Measurements from ENCODE around the gene IPO8.

The IPO8 gene

DNA sequence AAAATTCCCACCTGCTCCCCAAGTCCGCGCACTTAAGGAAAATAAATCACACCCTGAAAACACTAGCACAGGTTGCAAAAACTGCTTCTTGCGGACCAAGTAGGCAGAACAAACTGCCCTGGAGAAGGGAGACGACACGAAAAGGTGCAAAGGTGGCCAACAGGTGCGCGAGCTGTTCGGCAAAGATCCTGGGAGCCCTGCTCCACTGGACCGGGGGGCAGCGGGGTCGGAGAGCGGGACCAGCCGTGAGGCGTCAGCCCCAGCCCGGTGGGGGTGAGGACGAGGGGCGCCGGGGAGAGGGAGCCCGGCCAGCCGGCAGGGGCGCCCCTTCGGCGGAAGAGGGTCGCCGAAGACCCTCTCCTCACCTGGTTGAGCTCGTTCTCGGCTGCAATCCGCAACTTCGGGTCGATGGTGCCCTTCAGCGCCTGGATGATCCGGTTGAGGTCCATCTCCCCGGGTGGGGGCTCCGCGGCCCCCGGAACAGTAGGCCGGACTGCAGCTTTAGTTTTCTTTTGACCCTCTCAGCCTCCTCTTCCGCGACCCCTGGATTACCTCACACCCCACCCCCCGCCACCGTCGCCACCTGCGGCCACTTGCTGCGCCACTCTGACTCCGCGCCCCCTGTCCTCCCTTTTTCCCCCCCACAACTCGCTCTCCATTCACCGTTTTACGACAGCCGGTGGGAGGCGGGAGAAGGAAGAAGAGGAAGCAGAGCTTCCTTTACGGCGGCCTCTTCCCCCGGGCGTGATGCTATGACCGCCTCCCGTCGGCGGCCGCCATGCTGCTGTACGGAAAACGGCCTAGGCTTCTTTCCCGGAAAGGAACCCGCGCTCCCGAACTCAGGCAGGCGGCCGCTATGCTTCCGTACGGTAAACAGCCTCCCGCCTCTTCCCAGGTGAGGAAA, at the start of gene IPO8:
Gene IPO8, minus strand, starts transcription at position 671 of the 904 bp plus-strand sequence. Its CDS starts 222 bp downstream, at position 449.
- DNase-seq (ENCODE audit: low read depth) = no peak

DNA sequence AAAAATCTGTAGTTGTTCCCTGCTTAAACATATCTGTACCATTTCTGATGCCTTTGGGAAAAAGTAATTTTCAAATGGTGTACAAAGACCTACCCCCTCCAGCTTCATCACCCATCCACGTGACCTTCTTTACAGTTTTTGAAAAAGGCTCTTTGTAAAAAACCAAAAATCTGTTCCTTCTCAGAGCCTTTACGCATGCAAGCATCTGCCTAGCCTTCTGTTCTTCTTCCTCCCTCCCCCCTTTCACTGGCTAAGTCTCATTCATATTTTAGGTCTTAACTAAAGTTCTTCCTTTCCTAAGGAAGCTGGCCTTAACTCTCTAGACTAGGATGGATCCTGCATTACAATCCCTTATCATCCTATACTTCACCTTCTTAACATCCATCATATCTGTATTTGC, 48.7 kb upstream of the IPO8 start:
- DNase-seq (ENCODE audit: low read depth) = no peak

DNA sequence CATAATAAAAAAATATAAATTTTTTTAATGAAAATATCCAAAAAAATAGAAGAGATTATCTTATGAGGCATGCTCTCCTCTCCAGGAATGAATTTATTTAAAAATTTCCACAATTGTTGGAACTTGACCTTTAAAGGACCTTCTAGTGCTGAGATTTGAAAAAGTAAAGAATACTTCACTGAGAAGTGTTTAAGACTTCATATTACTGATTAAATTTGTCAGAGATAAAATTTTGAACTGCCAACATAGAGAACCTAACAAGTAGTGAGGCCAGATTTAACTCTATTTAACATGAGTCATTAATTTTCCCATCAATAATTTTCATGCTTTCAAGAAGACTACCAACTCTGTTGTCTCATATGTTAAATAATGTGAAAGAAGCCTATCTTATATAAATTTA, 44.6 kb upstream of the IPO8 start:
- no peak for DNase-seq (ENCODE audit: low read depth)

DNA sequence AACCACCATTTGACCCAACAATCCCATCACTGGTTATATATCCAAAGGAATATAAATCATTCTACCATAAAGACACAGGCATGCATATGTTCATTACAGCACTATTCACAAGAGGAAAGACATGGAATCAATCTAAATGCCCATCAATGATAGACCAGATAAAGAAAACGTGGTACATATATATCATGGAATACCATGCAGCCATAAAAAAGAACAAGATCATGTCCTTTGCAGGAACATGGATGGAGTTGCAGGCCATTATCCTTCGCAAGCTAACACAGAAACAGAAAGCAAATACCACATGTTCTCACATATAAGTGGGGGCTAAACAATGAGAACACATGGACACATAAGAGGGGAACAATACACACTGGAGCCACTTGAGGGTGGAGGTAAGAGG, 43.4 kb upstream of the IPO8 start:
- DNase-seq (ENCODE audit: low read depth) = no peak

DNA sequence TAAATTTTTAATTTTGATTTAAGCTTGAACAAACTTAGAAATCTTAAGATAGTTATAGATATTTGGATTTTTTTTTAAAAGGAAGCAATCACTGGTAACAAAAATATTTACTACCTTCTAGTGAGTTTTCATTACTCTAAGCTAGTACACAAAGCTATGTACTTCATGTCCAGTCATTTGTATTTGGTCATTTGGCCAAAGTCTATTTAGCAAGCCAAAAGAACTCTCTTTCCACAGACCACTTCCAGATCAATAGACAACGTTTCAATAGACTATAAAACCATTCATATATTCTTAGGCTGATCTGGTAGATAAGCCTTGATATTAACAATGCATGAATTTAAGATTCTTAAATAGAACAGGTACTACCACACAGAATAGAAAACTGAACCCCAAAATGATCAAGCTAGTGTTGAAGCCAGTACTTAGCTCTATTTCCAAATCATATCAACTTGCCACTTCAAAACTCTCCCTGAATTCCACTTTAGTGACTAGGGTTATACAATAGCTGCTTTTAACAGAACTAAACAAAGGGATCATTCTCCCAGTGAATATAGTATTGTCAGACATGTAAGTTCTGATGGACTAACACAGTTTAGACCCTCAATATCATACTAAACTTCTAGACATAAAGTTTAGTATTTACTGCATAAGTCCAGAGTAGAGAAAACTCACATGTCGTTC, 37.4 kb upstream of the IPO8 start:
- no peak for DNase-seq (ENCODE audit: low read depth)

DNA sequence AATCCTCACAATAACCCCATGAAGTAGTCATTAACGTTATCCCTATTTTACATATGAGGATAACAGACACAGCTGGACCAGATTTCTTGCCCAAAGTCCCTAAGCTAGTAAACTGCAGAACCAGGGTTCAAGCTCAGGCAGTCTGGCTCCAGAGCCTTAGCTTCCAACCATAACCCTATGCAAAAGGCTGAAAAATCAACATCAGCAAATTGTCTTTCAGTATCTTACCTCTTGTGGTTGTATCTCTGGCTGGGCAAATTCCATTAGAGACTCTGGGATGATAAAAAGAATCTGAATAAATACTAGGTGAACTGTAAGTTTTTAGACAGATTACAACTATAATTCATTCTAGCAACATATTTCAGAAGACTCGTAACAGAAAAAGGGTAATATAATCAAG, 34.3 kb upstream of the IPO8 start:
- no peak for DNase-seq (ENCODE audit: low read depth)

DNA sequence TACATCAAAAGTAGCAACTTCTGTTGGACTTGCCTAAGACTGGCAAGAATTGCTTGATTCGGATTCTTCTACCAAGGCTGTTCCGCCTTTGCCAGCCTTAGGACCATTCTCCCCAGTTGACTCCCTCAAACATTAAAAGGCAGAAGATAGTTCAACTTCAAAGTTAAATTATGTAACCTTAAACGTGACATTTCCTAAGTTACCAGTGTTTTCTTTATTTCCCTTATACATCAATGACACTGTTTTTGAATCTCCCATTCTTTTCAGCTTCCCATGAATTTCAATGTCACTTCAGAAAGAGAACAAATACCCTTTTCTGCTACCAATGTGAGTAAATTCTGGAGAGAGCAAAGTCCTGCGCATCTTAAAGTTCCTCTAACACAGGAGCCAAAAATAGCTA, 33.9 kb upstream of the IPO8 start:
- no peak for DNase-seq (ENCODE audit: low read depth)

DNA sequence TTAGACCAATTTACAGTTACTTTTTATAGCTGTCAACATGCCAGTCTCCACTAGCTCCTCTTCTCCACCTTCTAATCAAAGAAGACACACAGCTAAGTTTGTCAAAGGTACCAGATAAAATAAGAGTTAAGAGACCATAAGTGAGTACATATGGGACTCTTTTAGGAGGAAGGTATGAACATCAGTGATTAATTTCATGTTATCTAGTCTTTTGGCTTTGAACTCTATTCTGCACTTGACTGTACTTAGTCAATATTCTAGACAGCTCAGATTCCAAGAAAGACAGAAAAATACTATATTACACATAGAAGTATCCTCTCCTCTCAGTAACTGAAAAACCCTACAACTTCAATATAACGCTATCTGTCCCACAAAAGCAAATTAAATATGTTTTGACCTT, 31.0 kb upstream of the IPO8 start:
- no peak for DNase-seq (ENCODE audit: low read depth)

DNA sequence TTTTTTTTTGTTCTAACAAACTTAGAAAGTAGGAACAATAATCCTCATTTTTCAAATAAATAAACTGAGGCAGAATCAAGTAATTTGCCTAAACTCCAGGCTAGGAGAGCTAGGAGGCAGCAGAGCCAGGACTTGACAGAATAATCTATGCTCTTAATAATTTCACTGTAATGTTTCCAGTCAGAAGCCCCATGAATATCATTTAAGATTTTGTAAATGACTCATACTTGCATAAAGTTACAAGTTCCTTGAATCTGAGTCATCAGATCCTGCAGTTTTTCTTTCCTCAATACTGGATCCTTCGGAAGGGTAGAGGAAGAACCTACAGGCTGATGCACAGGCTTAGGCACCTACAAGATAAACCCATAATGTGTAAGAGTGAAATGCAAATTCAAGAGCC, 30.1 kb upstream of the IPO8 start:
- DNase-seq (ENCODE audit: low read depth) = peak; percentile 60

DNA sequence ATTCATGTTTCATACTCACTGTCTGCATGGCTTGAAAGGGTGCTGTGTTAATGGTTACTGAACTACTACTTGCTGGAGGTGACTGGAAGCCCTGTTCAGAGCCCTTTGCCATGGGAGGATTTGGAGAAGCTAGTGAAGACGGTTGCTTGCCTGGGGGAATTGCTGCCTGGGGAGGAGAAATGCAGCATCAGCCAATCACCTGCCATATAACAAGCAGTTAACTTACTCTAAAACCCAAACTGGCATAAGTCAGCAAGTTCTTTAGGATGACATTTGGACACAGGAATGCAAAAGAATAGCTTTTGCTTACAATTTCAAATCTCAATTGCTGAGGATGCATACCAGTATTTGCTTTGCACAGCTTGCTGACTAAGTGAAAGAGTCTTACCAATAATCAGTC, 23.4 kb upstream of the IPO8 start:
- peak; percentile 70 for DNase-seq (ENCODE audit: low read depth)

DNA sequence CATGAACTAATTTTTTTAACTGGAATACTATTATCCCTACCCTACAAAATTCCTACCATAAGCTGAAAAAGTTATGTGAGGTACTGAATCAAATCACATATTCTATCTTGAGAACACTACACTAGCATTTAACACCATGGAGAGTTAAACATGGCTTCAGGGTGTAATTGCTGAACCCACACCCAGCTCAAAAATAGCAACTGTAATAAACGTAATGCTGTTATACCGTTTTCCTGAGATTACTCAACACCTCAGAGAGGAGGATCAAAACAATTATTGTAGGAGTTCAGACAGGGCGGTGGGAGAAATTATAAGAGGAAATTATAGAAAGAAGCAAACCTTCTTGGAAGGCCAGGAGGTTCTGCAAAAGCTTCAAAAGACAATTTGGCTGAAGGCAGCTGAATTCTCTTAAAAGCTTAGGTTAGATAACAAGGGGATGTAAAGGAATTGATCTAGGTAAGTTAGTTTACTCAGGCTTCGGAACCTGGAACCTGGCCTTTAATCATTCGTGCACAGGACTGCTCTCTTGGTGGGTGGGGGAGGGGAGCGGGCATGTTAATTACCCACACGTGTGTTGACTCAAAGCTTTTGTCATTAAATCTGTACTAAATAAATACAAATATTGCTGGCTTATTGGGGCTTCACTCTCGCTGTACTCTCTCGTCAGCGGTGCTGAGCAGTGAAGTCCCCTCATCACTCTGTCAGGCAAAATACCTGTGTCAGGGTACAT, 12.1 kb upstream of the IPO8 start:
- no peak for DNase-seq (ENCODE audit: low read depth)

DNA sequence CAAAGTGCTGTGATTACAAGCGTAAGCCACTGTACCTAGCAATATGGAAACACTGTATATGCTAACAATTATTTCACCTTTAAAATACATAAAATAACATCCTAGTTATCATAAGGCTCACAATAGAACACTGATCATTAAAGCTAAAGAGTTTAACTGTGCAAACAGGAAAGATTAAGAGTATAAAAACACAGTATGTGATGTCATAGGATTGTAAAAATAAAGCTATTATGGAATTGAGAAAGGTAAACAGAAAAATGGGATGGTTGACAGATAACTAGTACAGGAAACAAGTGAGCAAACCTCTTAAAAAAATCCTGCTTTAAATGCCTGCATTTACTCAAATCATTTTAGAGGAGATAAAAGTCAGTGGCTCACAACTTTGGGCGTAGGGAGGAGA, 10.8 kb upstream of the IPO8 start:
- DNase-seq (ENCODE audit: low read depth) = no peak

DNA sequence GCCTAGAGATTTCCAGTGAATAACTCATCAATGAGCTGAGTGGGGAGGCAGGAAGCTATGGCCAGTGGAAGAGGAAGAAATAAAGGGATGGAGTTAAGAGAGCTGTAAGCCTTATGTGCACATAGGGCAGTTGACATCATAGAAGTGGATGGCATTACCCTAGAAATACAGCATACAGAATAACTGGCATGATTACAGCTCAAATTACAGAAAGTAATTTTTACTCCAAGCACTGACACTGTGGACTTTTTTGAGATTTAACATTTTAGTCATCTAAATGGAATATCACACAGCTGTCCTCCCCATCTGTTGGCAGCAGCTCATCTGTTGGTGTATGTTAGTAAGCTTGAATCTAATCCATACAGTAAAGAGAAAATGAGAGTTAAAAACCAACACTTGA, 5.4 kb upstream of the IPO8 start:
- no peak for DNase-seq (ENCODE audit: low read depth)

DNA sequence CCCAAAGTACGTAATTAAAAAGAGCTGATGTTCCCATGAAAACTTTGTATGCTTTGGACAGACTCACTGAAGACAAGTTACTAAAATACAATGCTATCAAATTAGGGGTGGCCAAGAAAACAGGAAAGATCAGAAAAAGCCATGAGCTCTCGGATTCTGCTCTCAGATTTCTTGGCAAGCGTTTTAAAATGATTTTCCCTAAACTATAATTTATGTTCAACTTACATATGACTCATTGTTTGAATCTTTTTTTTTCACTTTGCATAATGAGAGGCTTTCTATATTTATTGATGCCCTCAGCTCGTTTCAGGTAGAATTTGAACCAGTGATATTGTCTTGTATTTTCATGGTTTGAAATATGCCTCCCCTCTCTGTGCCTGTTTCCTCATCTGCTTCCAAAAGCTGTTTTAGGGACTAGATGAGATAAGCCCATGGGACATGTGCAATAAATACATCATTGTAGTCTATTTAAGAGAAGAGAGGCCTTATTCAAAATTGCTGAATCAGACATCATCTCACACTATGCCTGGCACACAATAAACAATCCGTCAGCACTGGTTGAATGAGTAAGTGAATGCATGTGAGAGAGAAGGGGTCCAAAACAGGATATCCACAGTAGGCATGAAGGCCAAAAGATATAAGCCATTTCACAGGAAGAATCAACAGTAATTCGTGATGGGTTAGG, 4.7 kb upstream of the IPO8 start:
- no peak for DNase-seq (ENCODE audit: low read depth)

DNA sequence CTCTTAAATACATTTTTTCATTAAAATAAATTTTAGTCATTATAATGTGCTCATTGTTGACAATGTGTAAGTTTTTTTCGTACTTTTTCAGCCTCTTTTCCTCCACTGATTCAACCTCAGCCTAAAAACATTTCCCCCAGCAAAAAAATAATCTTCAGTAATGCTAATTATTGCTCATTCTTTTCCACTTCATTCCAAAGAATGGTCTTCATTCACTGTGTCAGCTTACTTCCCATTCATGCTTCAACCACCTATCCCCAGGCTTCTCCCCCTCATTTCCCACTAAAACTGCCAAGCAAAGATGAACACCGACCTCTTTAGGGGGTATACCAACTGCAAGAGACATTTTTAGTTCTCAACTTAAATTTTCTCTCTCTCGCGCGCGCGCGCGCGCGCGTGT, 2.7 kb upstream of the IPO8 start:
- DNase-seq (ENCODE audit: low read depth) = no peak

DNA sequence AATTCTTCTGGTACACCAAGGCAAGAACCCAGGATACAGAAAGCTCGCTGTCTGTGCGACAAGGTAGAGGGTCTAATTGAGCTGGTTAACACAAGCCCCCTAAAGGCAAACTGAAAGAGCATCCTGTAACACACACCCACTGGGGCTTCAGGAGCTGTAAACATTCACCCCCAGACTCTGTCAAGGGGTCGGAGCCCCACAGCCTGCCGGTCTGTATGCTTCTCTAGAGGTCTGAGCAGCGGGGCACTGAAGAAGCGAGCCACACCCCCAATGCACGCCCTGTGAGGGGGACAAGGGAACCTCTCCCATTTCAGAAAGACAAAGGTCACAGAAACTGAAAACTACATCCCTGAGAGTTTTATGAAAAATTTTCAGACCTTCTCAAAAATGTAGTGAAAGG, 1.3 kb upstream of the IPO8 start:
- no peak for DNase-seq (ENCODE audit: low read depth)

DNA sequence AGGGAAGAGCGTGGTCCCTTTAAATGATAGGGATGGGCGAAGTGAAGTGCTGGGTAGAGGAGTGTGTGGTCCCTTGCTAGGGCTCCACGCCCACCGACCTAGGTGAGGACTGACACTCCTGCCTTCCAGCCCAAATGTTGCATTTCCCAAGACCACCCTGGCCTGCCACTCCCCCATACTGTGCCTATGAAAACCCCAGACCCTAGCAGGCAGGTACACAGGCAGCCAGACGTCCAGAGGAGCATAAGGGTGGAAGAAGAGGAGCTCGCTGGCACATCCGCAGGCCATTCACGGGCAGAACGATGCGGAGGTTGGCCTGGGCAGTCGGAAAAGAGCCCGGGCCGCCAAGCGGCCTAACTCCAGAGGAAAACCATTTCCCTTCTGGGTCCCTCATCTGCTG, 817 bp upstream of the IPO8 start:
- DNase-seq (ENCODE audit: low read depth) = no peak

DNA sequence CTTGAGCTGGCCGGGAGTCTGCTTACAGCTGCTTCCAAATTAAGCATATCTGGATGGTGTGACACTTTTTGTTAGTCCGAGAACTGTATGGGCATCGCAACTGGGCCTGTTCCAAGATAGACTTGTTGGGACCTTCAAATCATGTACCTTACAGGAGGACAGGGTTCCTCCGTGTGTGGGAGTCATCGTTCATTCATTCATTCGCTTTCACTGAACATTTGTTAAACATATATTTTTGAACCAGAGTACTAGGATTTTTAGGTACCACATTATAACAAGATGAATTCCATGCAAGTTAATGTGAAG, 387 bp upstream of the IPO8 start:
- no peak for DNase-seq (ENCODE audit: low read depth)

DNA sequence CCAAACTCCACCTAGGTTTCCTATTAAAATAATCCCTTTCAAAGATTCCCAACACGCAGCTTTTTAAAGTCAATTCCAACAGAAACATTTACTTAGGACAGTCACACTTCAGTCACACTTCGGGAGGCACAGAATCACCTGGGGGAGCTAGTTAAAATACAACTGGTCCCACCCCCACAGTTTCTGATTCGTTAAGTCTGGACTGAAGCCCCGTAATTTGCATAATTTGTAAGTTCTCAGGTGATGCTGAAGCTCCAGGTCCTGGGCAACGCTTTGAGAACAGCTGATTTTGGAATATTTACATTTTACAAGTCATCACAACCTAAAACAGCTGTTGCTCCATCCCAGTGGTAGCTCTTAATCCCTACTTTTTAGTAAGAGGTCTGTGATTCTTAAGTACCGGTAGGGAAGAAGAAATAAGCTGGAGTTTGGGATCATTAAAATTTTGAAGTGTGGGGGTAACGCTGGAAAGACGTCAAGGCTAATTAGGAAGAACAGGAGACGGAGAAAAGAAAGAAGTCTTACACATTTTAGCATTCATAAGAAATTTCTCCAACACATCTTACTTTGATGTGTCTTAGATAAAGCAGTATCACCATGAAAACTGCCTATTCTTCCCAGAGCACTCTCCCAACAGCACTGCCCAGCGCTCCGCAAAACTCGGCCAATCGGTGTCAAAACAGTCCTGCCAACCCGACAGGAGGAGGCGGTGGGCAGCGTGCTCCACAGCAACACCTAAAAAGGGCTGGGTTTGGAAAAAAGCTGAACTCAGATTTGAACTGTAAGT, 1.1 kb downstream of the IPO8 start:
- DNase-seq (ENCODE audit: low read depth) = no peak

DNA sequence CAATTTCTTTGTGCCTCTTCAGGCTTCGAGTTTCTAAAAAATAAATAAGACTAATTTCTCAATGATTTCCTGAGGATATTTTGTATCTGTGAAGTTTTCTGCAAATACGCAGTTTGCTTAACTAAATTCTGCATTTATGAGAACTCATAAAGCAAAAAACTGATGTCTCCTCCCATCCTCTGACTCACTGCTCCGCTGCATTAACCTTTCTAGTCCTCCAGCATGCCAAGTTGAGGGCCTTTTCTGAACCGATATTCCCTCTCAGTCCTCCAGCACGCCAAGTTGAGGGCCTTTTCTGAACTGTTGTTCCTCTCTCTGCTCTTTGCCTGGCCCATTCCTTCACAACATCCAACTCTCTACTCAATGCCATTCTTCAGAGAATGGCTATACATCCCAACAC, 3.2 kb downstream of the IPO8 start:
- no peak for DNase-seq (ENCODE audit: low read depth)

DNA sequence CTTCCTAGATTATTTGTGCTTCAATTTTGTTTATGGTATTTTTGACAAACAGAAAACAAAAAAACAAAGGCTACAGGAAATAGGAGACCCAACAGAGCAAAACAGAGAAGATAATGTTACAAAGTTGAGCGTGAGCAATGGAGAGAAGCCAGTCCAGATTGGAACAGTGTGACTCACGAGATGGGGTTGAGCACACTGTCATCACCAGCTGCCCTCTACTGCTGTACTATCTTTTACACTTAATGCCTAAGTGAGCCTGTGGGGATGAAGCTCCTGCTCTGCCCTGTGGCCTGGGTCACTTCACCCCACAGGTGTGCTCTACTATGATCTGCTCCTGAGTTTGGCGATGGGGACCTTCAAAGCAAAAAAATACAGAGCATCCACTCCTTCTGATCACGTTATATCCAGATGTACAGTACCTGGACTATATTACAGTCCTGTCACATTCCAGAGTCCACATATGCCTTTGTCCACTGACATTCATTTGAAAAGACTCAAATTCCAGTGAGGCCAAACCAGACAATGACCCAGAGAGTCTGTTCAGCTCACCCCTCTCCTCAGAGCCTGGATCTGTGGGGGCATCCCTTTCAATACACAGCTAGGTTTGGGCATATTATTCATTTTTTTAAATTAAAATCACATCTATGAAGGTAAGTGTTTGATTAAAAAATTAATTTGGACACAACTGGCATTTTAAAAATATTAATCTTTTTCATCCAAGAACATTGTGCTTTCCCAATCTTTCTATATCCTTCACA, 4.4 kb downstream of the IPO8 start:
- DNase-seq (ENCODE audit: low read depth) = peak; percentile 43
